Adrenal gland (tissue), 12 donors: ENCODE results near the gene SPATS2. TPM values are rescaled to one million over a fixed set of nuclear protein-coding genes. Genes with fewer than 3 reads are reported as not detected.

ENCODE experiments used
- DNase-seq, 7 donors: peaks; one replicate each; pipeline ENCODE4 v3.0.0-alpha.2; 2019 to 2020
- H3K27ac ChIP-seq, 5 donors: fragments of 200-600 bp; sonication (generic) in 4 of 5; 1 replicate in 3 of 5; 2 replicates in 2 of 5; pipeline versions ENCODE4 v1.5.1 to v1.8.0; 2016 to 2020; ENCODE audit warnings: mild to moderate bottlenecking in 1 of 5
- H3K27me3 ChIP-seq: fragments of 200-600 bp; 2 replicates; pipeline ENCODE4 v1.8.0; 2021
- H3K36me3 ChIP-seq, 2 donors: fragments of 200-600 bp; replicated peaks in 1 of 2; 1 replicate in 1 of 2; 2 replicates in 1 of 2; pipeline versions ENCODE4 v1.5.1 to v1.8.0; 2018 to 2022
- H3K4me1 ChIP-seq, 2 donors: fragments of 200-600 bp; replicated peaks in 1 of 2; 1 replicate in 1 of 2; 2 replicates in 1 of 2; pipeline versions ENCODE4 v1.5.1 to v1.8.0; 2018 to 2021
- H3K4me3 ChIP-seq, 4 donors: fragments of 200-600 bp; sonication (generic) in 3 of 4; one replicate each; pipeline ENCODE4 v1.5.1; 2016 to 2018
- H3K9me3 ChIP-seq, 3 donors: fragments of 200-600 bp; sonication (generic) in 1 of 3; replicated peaks in 1 of 3; 1 replicate in 2 of 3; 2 replicates in 1 of 3; pipeline versions ENCODE4 v1.5.1 to v1.8.0; 2016 to 2021
- CTCF ChIP-seq, 6 experiments: fragments of 450-650 bp in 4 of 6; fragments of 200-600 bp in 2 of 6; sonication (generic) in 1 of 6; IDR thresholded peaks; 1 replicate in 5 of 6; 2 replicates in 1 of 6; pipeline versions ENCODE4 v1.5.1 to v1.8.0; 2016 to 2021; ENCODE audit warnings: antibody characterized with exemption in 6 of 6, mild to moderate bottlenecking in 2 of 6, moderate library complexity in 1 of 6
- POLR2A ChIP-seq, 2 donors: fragments of 450-650 bp; IDR thresholded peaks; one replicate each; pipeline ENCODE4 v1.6.1; 2017; ENCODE audit warnings: antibody characterized with exemption in 2 of 2, mild to moderate bottlenecking in 2 of 2, moderate library complexity in 1 of 2
- WGBS, 4 donors: extraction: QIAGEN DNeasy Blood & Tissue Kit in 2 of 4; methylation state at CpG; one replicate each; pipeline versions ENCODE4 v1.1.5 to v1.1.7; 2013 to 2017; 5-methylcytosine and 5-hydroxymethylcytosine counted together
- intact Hi-C, 2 donors: fragments of 100-400 bp; cut with DNase I; formaldehyde crosslinking; loops; one replicate each; pipeline versions ENCODE4 v1.14.1 to v1.15.0; 2022 to 2023
- polyA plus RNA-seq, 3 donors: library from polyadenylated mRNA; stranded (reverse); fragments of 200-250 nt in 2 of 3; fragments of 350-450 nt in 1 of 3; fragmentation: Illumina TruSeq in 1 of 3; extraction: RNeasy Lipid Tissue Mini Kit (QIAGEN cat#74804) in 1 of 3; gene quantifications; one replicate each; pipeline ENCODE4 v1.2.3, GENCODE V29; 2013 to 2014
- total RNA-seq, 9 donors: library from RNA; depleted of rRNA in 4 of 9; stranded (reverse); fragments of >200 nt in 4 of 9; fragments of 120-200 nt in 1 of 9; fragmentation: NEBNext Ultra II Directional in 1 of 9; extraction: Animal tissue kit (Norgen Biotek cat#: 25700) in 1 of 9; gene quantifications; one replicate each; pipeline versions ENCODE4 v1.1.0 to v1.2.4, GENCODE V29; 2013 to 2023
- donor health status: healthy with polysubstance abuse.
- donor health status: Bipolar disorder and iron deficiency.
- donor health status: DM: yes; HTN: yes; CAD: no.
- donor health status: DM: no; HTN: no; CAD: no.
- donor health status: DM: no; HTN: no; CAD: no.
- donor health status: DM: yes; HTN: yes; CAD: no.

Gene SPATS2
- total and polyA plus RNA-seq, 12 donors, result 4.9 to 23.1 (median 15.1) TPM

GRCh38 chr12:49416892-49417291, 49.6 kb downstream of the SPATS2 start:
- intact Hi-C loops, result no loop called here
- no peaks in the 10 kb centered on the region for H3K4me1 ChIP-seq
- no peaks in the 10 kb centered on the region for H3K9me3 ChIP-seq
- 66 to 87% (median 84%) methylated on average over 2 of the region's 2 CpGs for WGBS, 4 donors
- TF ChIP-seq POLR2A (IDR thresholded peaks at IDR 0.05) (no peak), CTCF (IDR thresholded peaks at IDR 0.05) (no peak)
- no peak overlapping the region for H3K27ac ChIP-seq
- no peak overlapping the region for H3K4me3 ChIP-seq
- DNase-seq, result no peak
- no peaks in the 10 kb centered on the region for H3K36me3 ChIP-seq
- no peaks in the 10 kb centered on the region for H3K27me3 ChIP-seq

- no peak for DNase-seq
- no peaks in the 10 kb centered on the region for H3K27me3 ChIP-seq
- TF ChIP-seq POLR2A (IDR thresholded peaks at IDR 0.05), result no peak
- TF ChIP-seq CTCF (IDR thresholded peaks at IDR 0.05), result no peak
- 83 to 89% (median 85%) methylated on average over 1 of the region's 1 CpG for WGBS, 4 donors
- H3K9me3 ChIP-seq, result no peaks in the 10 kb centered on the region
- no peak overlapping the region for H3K4me3 ChIP-seq
- no peaks in the 10 kb centered on the region for H3K36me3 ChIP-seq
- H3K27ac ChIP-seq, result no peak overlapping the region
- H3K4me1 ChIP-seq, result no peaks in the 10 kb centered on the region
- intact Hi-C loops, result no loop called here
These were observed 50.3 kb downstream of the SPATS2 start for GRCh38 chr12:49417558-49417957.

- intact Hi-C loops, result no loop called here
- DNase-seq, result no peak
- Histone ChIP-seq H3K36me3 (no peaks in the 10 kb centered on the region), H3K4me3 (no peak overlapping the region), H3K27me3 (no peaks in the 10 kb centered on the region), H3K4me1 (no peaks in the 10 kb centered on the region), H3K27ac (no peak overlapping the region), H3K9me3 (no peaks in the 10 kb centered on the region)
- TF ChIP-seq POLR2A (IDR thresholded peaks at IDR 0.05), result no peak
- TF ChIP-seq CTCF (IDR thresholded peaks at IDR 0.05), result no peak
- 97 to 98% (median 97%) methylated on average over 4 of the region's 4 CpGs for WGBS, 4 donors
These were observed 53.3 kb downstream of the SPATS2 start for GRCh38 chr12:49420556-49420955.

GRCh38 chr12:49422114-49422513, 54.9 kb downstream of the SPATS2 start:
- Histone ChIP-seq H3K27me3 (no peaks in the 10 kb centered on the region), H3K9me3 (no peaks in the 10 kb centered on the region), H3K27ac (no peak overlapping the region), H3K4me3 (no peak overlapping the region), H3K4me1 (no peaks in the 10 kb centered on the region), H3K36me3 (no peaks in the 10 kb centered on the region)
- 95 to 100% (median 98%) methylated on average over 1 of the region's 1 CpG for WGBS, 4 donors
- no peak for TF ChIP-seq POLR2A (IDR thresholded peaks at IDR 0.05)
- no peak for TF ChIP-seq CTCF (IDR thresholded peaks at IDR 0.05)
- intact Hi-C loops, result no loop called here
- DNase-seq, result no peak
